CD14-positive monocyte (primary cell): ENCODE data around the gene ASCC1. TPM values are rescaled to one million over a fixed set of nuclear protein-coding genes. Genes with fewer than 3 reads are reported as not detected.

Source experiments
- DNase-seq, 3 donors: peaks; one replicate each; pipeline ENCODE4 v3.0.0-alpha.2; 2011 to 2022
- H2AFZ ChIP-seq: 2 replicates; pipeline ENCODE4 v1.6.0; 2012; ENCODE audit warnings: mild to moderate bottlenecking, low read depth, low read length, inconsistent platforms; ENCODE audit not compliant: insufficient read depth, poor library complexity, severe bottlenecking
- H3K27ac ChIP-seq, 2 donors: 1 replicate in 1 of 2; 2 replicates in 1 of 2; pipeline ENCODE4 v1.5.1; 2012 to 2013; ENCODE audit warnings: low read length in 2 of 2, control low read depth in 1 of 2, inconsistent platforms in 1 of 2, low read depth in 1 of 2, mild to moderate bottlenecking in 1 of 2
- H3K27me3 ChIP-seq, 2 donors: one replicate each; pipeline versions ENCODE4 v1.6.0 to v1.6.1; 2011 to 2013; ENCODE audit warnings: low read length in 2 of 2; ENCODE audit not compliant: control insufficient read depth in 2 of 2, insufficient read depth in 2 of 2
- H3K36me3 ChIP-seq, 2 donors: replicated peaks in 1 of 2; 1 replicate in 1 of 2; 2 replicates in 1 of 2; pipeline versions ENCODE4 v1.5.1 to v1.6.1; 2012 to 2013; ENCODE audit warnings: low read length in 2 of 2, control low read depth in 1 of 2, inconsistent platforms in 1 of 2, mild to moderate bottlenecking in 1 of 2; ENCODE audit not compliant: insufficient read depth in 2 of 2, control insufficient read depth in 1 of 2
- H3K4me1 ChIP-seq, 2 donors: 1 replicate in 1 of 2; 2 replicates in 1 of 2; pipeline versions ENCODE4 v1.5.1 to v1.6.1; 2012 to 2013; ENCODE audit warnings: low read length in 2 of 2, control low read depth in 1 of 2, inconsistent platforms in 1 of 2, mild to moderate bottlenecking in 1 of 2, moderate library complexity in 1 of 2; ENCODE audit not compliant: insufficient read depth in 2 of 2, control insufficient read depth in 1 of 2
- H3K4me2 ChIP-seq: replicated peaks from 2 replicates; pipeline ENCODE3; 2012; ENCODE audit warnings: low read length, moderate library complexity, mild to moderate bottlenecking; ENCODE audit not compliant: poor library complexity, severe bottlenecking; ENCODE audit errors: extremely low read depth
- H3K4me3 ChIP-seq, 3 experiments: fragments of 200-600 bp in 1 of 3; sonication (generic) in 1 of 3; replicated peaks in 1 of 3; 1 replicate in 2 of 3; 2 replicates in 1 of 3; pipeline ENCODE4 v1.5.1; 2011 to 2013; ENCODE audit warnings: low read length in 3 of 3, mild to moderate bottlenecking in 3 of 3, control low read depth in 2 of 3, low read depth in 2 of 3, inconsistent platforms in 1 of 3, moderate library complexity in 1 of 3
- H3K79me2 ChIP-seq: 2 replicates; pipeline ENCODE4 v1.6.0; 2012; ENCODE audit warnings: mild to moderate bottlenecking, control low read depth, inconsistent platforms, low read length, moderate library complexity; ENCODE audit not compliant: insufficient read depth
- H3K9ac ChIP-seq: 2 replicates; pipeline ENCODE4 v1.6.0; 2017; ENCODE audit warnings: low read length, mild to moderate bottlenecking; ENCODE audit not compliant: insufficient read depth, poor library complexity, severe bottlenecking
- H3K9me3 ChIP-seq, 2 donors: replicated peaks in 1 of 2; 1 replicate in 1 of 2; 2 replicates in 1 of 2; pipeline versions ENCODE4 v1.5.1 to v1.6.1; 2012 to 2013; ENCODE audit warnings: low read length in 2 of 2, control low read depth in 1 of 2; ENCODE audit not compliant: control insufficient read depth in 1 of 2, insufficient read depth in 1 of 2
- H4K20me1 ChIP-seq: 2 replicates; pipeline ENCODE4 v1.6.0; 2012; ENCODE audit warnings: mild to moderate bottlenecking, low read length, control low read depth, moderate library complexity; ENCODE audit not compliant: insufficient read depth
- H3K27ac Mint-ChIP-seq, 7 donors: one replicate each; pipeline ENCODE4 v1.8.0; 2020; ENCODE audit warnings: mild to moderate bottlenecking in 7 of 7, mixed read lengths in 7 of 7, moderate library complexity in 6 of 7, inconsistent platforms in 2 of 7
- H3K27me3 Mint-ChIP-seq, 3 donors: one replicate each; pipeline ENCODE4 v1.8.0; 2021 to 2022; ENCODE audit warnings: low read depth in 3 of 3, mild to moderate bottlenecking in 3 of 3, mixed read lengths in 3 of 3, moderate library complexity in 3 of 3, inconsistent platforms in 1 of 3
- H3K36me3 Mint-ChIP-seq, 2 donors: one replicate each; pipeline ENCODE4 v1.8.0; 2020; ENCODE audit warnings: mixed read lengths in 2 of 2, inconsistent platforms in 1 of 2, mild to moderate bottlenecking in 1 of 2
- H3K4me1 Mint-ChIP-seq: one replicate; pipeline ENCODE4 v1.8.0; 2020; ENCODE audit warnings: mild to moderate bottlenecking, mixed read lengths
- H3K4me3 Mint-ChIP-seq, 2 donors: one replicate each; pipeline ENCODE4 v1.8.0; 2020; ENCODE audit warnings: mild to moderate bottlenecking in 2 of 2, mixed read lengths in 2 of 2, moderate library complexity in 1 of 2
- H3K9me3 Mint-ChIP-seq, 7 donors: one replicate each; pipeline ENCODE4 v1.8.0; 2020 to 2022; ENCODE audit warnings: mixed read lengths in 7 of 7, mild to moderate bottlenecking in 6 of 7, moderate library complexity in 6 of 7, inconsistent platforms in 2 of 7
- WGBS: methylation state at CpG from one replicate; pipeline ENCODE4 v1.1.5; 2013; ENCODE audit warnings: missing lambda C conversion rate; ENCODE audit not compliant: insufficient coverage; 5-methylcytosine and 5-hydroxymethylcytosine counted together
- intact Hi-C, 2 donors: fragments of 100-400 bp; cut with micrococcal nuclease; formaldehyde crosslinking; loops; one replicate each; pipeline versions ENCODE4 v1.15.0 to v1.15.1; 2023
- polyA plus RNA-seq, 3 donors: library from polyadenylated mRNA; depleted of rRNA in 1 of 3; unstranded in 2 of 3; stranded (reverse) in 1 of 3; fragments of 300-500 nt in 2 of 3; fragments of >200 nt in 1 of 3; fragmentation: Illumina TruSeq in 2 of 3; gene quantifications; 1 replicate in 2 of 3; 2 replicates in 1 of 3; pipeline ENCODE4 v1.2.3, GENCODE V29; 2012 to 2021
- TF ChIP-seq, protein P1 (sequence below): fragments of 200-600 bp; IDR thresholded peaks from one replicate; pipeline ENCODE4 v1.8.0; 2022; ENCODE audit warnings: antibody characterized with exemption, mild to moderate bottlenecking

ASCC1 gene
- polyA plus RNA-seq, 3 donors, result 8.2 to 20.9 (median 17.9) TPM

DNA sequence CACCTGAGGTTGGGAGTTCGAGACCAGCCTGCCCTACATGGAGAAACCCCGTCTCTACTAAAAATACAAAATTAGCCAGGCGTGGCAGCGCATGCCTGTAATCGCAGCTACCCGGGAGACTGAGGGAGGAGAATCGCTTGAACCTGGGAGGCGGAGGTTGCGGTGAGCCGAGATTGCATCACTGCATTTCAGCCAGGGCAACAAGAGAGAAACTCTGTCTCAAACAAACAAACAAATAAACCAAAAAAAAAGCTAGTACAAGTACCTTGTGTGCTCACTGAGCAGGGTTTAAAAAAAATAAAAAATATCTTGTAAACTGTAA lies 116.5 kb downstream of the ASCC1 start:
- intact Hi-C loops, result no loop called here
- H3K27ac Mint-ChIP-seq, result no peak overlapping the region
- H3K4me2 ChIP-seq, result no peak overlapping the region
- DNase-seq, result no peak
- H2AFZ ChIP-seq, result no peak overlapping the region
- H3K4me3 ChIP-seq, result no peak overlapping the region
- no peaks in the 10 kb centered on the region for H3K27me3 Mint-ChIP-seq
- H3K27me3 ChIP-seq, result no peaks in the 10 kb centered on the region
- WGBS, result 93% methylated on average over 6 of the region's 10 CpGs
- H3K36me3 ChIP-seq, result peaks cover 9 to 35% of the 10 kb centered on the region in 2 donors
- H3K9ac ChIP-seq, result no peak overlapping the region
- peaks cover 3% of the 10 kb centered on the region for H3K4me1 Mint-ChIP-seq
- H3K79me2 ChIP-seq, result no peaks in the 10 kb centered on the region
- H3K9me3 Mint-ChIP-seq, result no peaks in the 10 kb centered on the region
- no peaks in the 10 kb centered on the region for H3K9me3 ChIP-seq
- H3K4me1 ChIP-seq, result peaks cover 0 to 2% of the 10 kb centered on the region in 2 donors
- TF ChIP-seq, protein P1, sequence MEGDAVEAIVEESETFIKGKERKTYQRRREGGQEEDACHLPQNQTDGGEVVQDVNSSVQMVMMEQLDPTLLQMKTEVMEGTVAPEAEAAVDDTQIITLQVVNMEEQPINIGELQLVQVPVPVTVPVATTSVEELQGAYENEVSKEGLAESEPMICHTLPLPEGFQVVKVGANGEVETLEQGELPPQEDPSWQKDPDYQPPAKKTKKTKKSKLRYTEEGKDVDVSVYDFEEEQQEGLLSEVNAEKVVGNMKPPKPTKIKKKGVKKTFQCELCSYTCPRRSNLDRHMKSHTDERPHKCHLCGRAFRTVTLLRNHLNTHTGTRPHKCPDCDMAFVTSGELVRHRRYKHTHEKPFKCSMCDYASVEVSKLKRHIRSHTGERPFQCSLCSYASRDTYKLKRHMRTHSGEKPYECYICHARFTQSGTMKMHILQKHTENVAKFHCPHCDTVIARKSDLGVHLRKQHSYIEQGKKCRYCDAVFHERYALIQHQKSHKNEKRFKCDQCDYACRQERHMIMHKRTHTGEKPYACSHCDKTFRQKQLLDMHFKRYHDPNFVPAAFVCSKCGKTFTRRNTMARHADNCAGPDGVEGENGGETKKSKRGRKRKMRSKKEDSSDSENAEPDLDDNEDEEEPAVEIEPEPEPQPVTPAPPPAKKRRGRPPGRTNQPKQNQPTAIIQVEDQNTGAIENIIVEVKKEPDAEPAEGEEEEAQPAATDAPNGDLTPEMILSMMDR, result no peak
- H3K36me3 Mint-ChIP-seq, result peaks cover 50 to 59% of the 10 kb centered on the region in 2 donors
- no peak overlapping the region for H3K4me3 Mint-ChIP-seq
- no peak overlapping the region for H3K27ac ChIP-seq
- no peaks in the 10 kb centered on the region for H4K20me1 ChIP-seq

DNA sequence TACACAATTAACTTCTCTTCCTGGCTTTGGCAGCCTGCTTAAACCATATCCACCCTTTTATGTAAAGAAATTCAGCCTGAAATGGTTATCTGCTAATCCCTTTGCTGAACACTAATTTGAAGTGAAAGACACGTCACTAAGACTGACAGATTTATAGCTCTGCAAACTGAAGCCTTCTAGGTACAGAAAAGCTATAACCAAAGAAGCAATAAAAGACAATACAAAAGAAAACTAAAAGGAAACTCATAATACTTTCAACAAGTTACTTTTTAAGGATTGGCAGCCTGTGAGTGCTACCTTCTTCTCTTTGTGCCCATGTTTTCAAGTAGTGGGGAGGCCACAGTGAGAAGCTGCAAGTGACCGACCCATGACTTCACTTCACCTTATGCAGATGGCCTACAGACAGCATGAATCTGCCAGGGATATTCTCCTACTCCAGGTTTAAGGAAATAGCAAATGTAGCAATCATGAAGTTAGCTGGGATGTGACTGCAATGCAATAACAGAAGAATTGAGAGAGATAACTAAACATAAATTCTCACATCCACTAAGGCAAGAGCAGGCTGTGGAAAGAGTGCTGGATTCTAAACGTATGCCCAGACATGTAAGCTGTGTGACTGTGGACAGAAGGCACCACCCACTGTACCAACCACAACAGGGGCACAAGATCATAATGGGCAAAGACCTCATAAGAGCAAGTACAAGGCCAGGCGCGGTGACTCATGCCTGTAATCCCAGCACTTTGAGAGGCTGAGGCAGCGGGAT lies 117.1 kb downstream of the ASCC1 start:
- no peaks in the 10 kb centered on the region for H4K20me1 ChIP-seq
- H3K4me1 ChIP-seq, result peaks cover 0 to 2% of the 10 kb centered on the region in 2 donors
- Mint-ChIP-seq H3K9me3 (no peaks in the 10 kb centered on the region), H3K36me3 (peaks cover 51 to 59% of the 10 kb centered on the region in 2 donors), H3K27ac (peak overlapping the region in 1 of 7 donors; percentile 3), H3K27me3 (no peaks in the 10 kb centered on the region), H3K4me3 (no peak overlapping the region), H3K4me1 (peaks cover 3% of the 10 kb centered on the region)
- TF ChIP-seq, protein P1, result no peak
- peaks cover 9 to 35% of the 10 kb centered on the region in 2 donors for H3K36me3 ChIP-seq
- DNase-seq, result no peak
- no peak overlapping the region for H2AFZ ChIP-seq
- H3K4me3 ChIP-seq, result no peak overlapping the region
- no peaks in the 10 kb centered on the region for H3K9me3 ChIP-seq
- H3K4me2 ChIP-seq, result no peak overlapping the region
- H3K27ac ChIP-seq, result no peak overlapping the region
- no peaks in the 10 kb centered on the region for H3K79me2 ChIP-seq
- H3K27me3 ChIP-seq, result no peaks in the 10 kb centered on the region
- intact Hi-C loops, result no loop called here
- WGBS, result 100% methylated on average over 4 of the region's 6 CpGs
- no peak overlapping the region for H3K9ac ChIP-seq
